MM.1S (cell line): Measurements from ENCODE around the gene SLC5A11.

Source experiments
- DNase-seq: peaks from one replicate; pipeline ENCODE4 v3.0.0-alpha.2; 2015
- H2AFZ ChIP-seq: fragments of 300-600 bp; sonication (generic); 2 replicates; pipeline ENCODE4 v1.6.0; 2016; ENCODE audit warnings: antibody characterized with exemption, low read length
- H3F3A ChIP-seq: fragments of 300-600 bp; sonication (generic); 2 replicates; pipeline ENCODE4 v1.6.1; 2016; ENCODE audit warnings: mild to moderate bottlenecking, antibody characterized with exemption, low read length, moderate library complexity, mixed read lengths; ENCODE audit not compliant: insufficient read depth
- H3K27ac ChIP-seq: fragments of 300-600 bp; sonication (generic); 2 replicates; pipeline ENCODE4 v1.5.1; 2016; ENCODE audit warnings: mild to moderate bottlenecking, low read length
- H3K27me3 ChIP-seq: fragments of 300-600 bp; sonication (generic); replicated peaks from 2 replicates; pipeline ENCODE4 v1.6.0; 2016; ENCODE audit warnings: low read length; ENCODE audit not compliant: insufficient read depth
- H3K36me3 ChIP-seq: fragments of 300-600 bp; sonication (generic); replicated peaks from 2 replicates; pipeline ENCODE4 v1.6.1; 2016; ENCODE audit warnings: mild to moderate bottlenecking, low read length, mixed read lengths; ENCODE audit not compliant: insufficient read depth
- H3K4me1 ChIP-seq: fragments of 300-600 bp; sonication (generic); 2 replicates; pipeline ENCODE4 v1.6.1; 2016; ENCODE audit warnings: low read length, mixed read lengths
- H3K4me2 ChIP-seq: fragments of 300-600 bp; sonication (generic); 2 replicates; pipeline ENCODE4 v1.6.0; 2016; ENCODE audit warnings: low read depth, low read length
- H3K4me3 ChIP-seq: fragments of 300-600 bp; sonication (generic); 2 replicates; pipeline ENCODE4 v1.5.1; 2016; ENCODE audit warnings: low read length, mixed read lengths
- H3K79me2 ChIP-seq: fragments of 300-600 bp; sonication (generic); 2 replicates; pipeline ENCODE4 v1.6.1; 2016; ENCODE audit warnings: mixed run types, low read length, mixed read lengths
- H3K9ac ChIP-seq: fragments of 300-600 bp; sonication (generic); 2 replicates; pipeline ENCODE4 v1.6.1; 2016; ENCODE audit warnings: low read length, mixed read lengths
- H3K9me2 ChIP-seq: fragments of 300-600 bp; sonication (generic); replicated peaks from 2 replicates; pipeline ENCODE4 v1.6.1; 2016; ENCODE audit warnings: mild to moderate bottlenecking, low read length, mixed read lengths; ENCODE audit not compliant: insufficient read depth
- H3K9me3 ChIP-seq: fragments of 300-600 bp; sonication (generic); replicated peaks from 2 replicates; pipeline ENCODE4 v1.6.1; 2016; ENCODE audit warnings: mild to moderate bottlenecking, low read length, mixed read lengths; ENCODE audit not compliant: insufficient read depth
- H4K20me1 ChIP-seq: fragments of 300-600 bp; sonication (generic); 2 replicates; pipeline ENCODE4 v1.6.1; 2016; ENCODE audit warnings: mild to moderate bottlenecking, low read length, moderate library complexity, mixed read lengths; ENCODE audit not compliant: insufficient read depth
- CTCF ChIP-seq: fragments of 300-600 bp; sonication (generic); IDR thresholded peaks from 2 replicates; pipeline ENCODE4 v1.5.1; 2016; ENCODE audit warnings: antibody characterized with exemption, low read length, mixed read lengths
- EZH2 ChIP-seq: fragments of 300-600 bp; sonication (generic); optimal IDR thresholded peaks from 2 replicates; pipeline ENCODE3; 2017; ENCODE audit warnings: low read depth, mild to moderate bottlenecking, antibody characterized with exemption, low read length, mixed read lengths
- EZH2phosphoT487 ChIP-seq: fragments of 300-600 bp; sonication (generic); IDR thresholded peaks from 2 replicates; pipeline ENCODE4 v1.6.1; 2018; ENCODE audit warnings: antibody characterized with exemption, low read length

Gene SLC5A11

GRCh38 chr16:24836836-24837235 lies 8.9 kb upstream of the SLC5A11 start:
- Histone ChIP-seq H3K4me1 (no peaks in the 10 kb centered on the region), H3K4me2 (no peak overlapping the region), H3K36me3 (no peaks in the 10 kb centered on the region), H4K20me1 (no peaks in the 10 kb centered on the region), H3F3A (no peaks in the 10 kb centered on the region), H3K9me2 (no peaks in the 10 kb centered on the region), H3K4me3 (no peak overlapping the region), H3K9ac (no peak overlapping the region), H3K79me2 (no peaks in the 10 kb centered on the region), H3K27me3 (no peaks in the 10 kb centered on the region), H3K9me3 (no peaks in the 10 kb centered on the region), H2AFZ (no peak overlapping the region), H3K27ac (no peak overlapping the region)
- DNase-seq: no peak
- TF ChIP-seq EZH2phosphoT487 (no peak), EZH2 (no peak)

GRCh38 chr16:24837969-24838368 lies 7.8 kb upstream of the SLC5A11 start:
- H3K79me2 ChIP-seq: no peaks in the 10 kb centered on the region
- DNase-seq: no peak
- no peak overlapping the region for H3K4me3 ChIP-seq
- no peak overlapping the region for H3K9ac ChIP-seq
- no peaks in the 10 kb centered on the region for H3K36me3 ChIP-seq
- no peak overlapping the region for H3K4me2 ChIP-seq
- TF ChIP-seq EZH2 (no peak), EZH2phosphoT487 (no peak)
- H3F3A ChIP-seq: no peaks in the 10 kb centered on the region
- H3K9me2 ChIP-seq: no peaks in the 10 kb centered on the region
- H3K27ac ChIP-seq: no peak overlapping the region
- H4K20me1 ChIP-seq: no peaks in the 10 kb centered on the region
- no peak overlapping the region for H2AFZ ChIP-seq
- H3K27me3 ChIP-seq: no peaks in the 10 kb centered on the region
- H3K4me1 ChIP-seq: no peaks in the 10 kb centered on the region
- H3K9me3 ChIP-seq: no peaks in the 10 kb centered on the region

GRCh38 chr16:24838554-24839266 lies 7.1 kb upstream of the SLC5A11 start:
- Histone ChIP-seq H3K9me3 (no peaks in the 10 kb centered on the region), H4K20me1 (no peaks in the 10 kb centered on the region), H3K4me2 (no peak overlapping the region), H3K79me2 (no peaks in the 10 kb centered on the region), H3K4me1 (no peaks in the 10 kb centered on the region), H3K9ac (no peak overlapping the region), H2AFZ (no peak overlapping the region), H3K4me3 (no peak overlapping the region), H3K27ac (no peak overlapping the region), H3K9me2 (no peaks in the 10 kb centered on the region), H3F3A (no peaks in the 10 kb centered on the region), H3K36me3 (no peaks in the 10 kb centered on the region), H3K27me3 (no peaks in the 10 kb centered on the region)
- no peak for TF ChIP-seq EZH2phosphoT487
- no peak for TF ChIP-seq CTCF
- TF ChIP-seq EZH2: no peak
- no peak for DNase-seq

GRCh38 chr16:24839347-24839972 lies 6.3 kb upstream of the SLC5A11 start:
- DNase-seq: no peak
- TF ChIP-seq EZH2 (no peak), EZH2phosphoT487 (no peak), CTCF (no peak)
- Histone ChIP-seq H3K9ac (no peak overlapping the region), H2AFZ (no peak overlapping the region), H4K20me1 (no peaks in the 10 kb centered on the region), H3K4me2 (no peak overlapping the region), H3K79me2 (no peaks in the 10 kb centered on the region), H3K9me3 (no peaks in the 10 kb centered on the region), H3K36me3 (no peaks in the 10 kb centered on the region), H3K9me2 (no peaks in the 10 kb centered on the region), H3K27ac (no peak overlapping the region), H3K4me1 (no peaks in the 10 kb centered on the region), H3K27me3 (no peaks in the 10 kb centered on the region), H3F3A (no peaks in the 10 kb centered on the region), H3K4me3 (no peak overlapping the region)
